Cortex of kidney (tissue), 1 donor: Measurements from ENCODE around the gene ZNF648.
"Not testable (repeated sequence)": the region's sequence is repeated elsewhere in the genome, so short reads cannot be mapped to it uniquely, and the experiment has no call there.

ENCODE experiments used
- DNase-seq: peaks from one replicate; lab custom pipeline; 2025; lab: John Stamatoyannopoulos, UW

The ZNF648 gene

GRCh38 chr1:182029002-182029378, 32.5 kb downstream of the ZNF648 start:
- no peak for DNase-seq

DNA sequence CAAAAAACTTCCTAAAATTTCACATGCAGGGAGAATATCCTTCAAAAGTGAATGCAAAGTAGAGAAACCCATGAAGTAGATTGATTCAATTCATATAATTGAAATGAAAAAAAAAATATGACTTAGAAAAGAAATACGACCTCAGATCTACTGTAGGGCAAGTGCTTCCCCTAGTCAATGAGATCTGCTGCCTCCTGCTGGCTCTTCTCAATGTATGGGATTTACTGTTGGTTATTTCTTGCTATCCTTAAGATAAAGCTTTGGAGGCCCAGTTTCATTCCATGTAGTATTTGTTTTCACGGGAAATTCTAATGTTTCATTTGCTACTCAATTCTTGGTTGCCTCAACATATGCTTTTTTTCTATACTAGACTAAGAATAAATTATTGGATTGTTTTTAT, 46.2 kb downstream of the ZNF648 start:
- no peak for DNase-seq

GRCh38 chr1:182010800-182011370, 50.6 kb downstream of the ZNF648 start:
- DNase-seq: not testable (repeated sequence)

DNA sequence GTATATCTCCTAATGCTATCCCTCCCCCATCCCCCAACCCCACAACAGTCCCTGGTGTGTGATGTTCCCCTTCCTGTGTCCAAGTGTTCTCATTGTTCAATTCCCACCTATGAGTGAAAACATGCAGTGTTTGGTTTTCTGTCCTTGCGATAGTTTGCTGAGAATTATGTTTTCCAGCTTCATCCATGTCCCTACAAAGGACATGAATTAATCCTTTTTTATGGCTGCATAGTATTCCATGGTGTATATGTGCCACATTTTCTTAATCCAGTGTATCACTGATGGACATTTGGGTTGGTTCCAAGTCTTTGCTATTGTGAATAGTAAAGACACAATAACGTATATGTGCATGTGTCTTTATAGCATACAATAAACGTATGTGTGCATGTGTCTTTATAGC, 56.1 kb downstream of the ZNF648 start:
- DNase-seq: not testable (repeated sequence)

GRCh38 chr1:182004601-182005000, 56.9 kb downstream of the ZNF648 start:
- DNase-seq: no peak
